ENCODE results near the gene IL1RAPL1.
A peak's percentile ranks its signal among the peaks of the same experiment; 100 is the strongest.

Gene IL1RAPL1

GRCh38 chrX:28585767-28586166 lies 1.5 kb upstream of the IL1RAPL1 start:
- Histone ChIP-seq H3K27ac (ENCODE audit: low read depth, low read length) (no peak overlapping the region), H3K4me3 (ENCODE audit: low read depth, low read length) (peak overlapping the region; percentile 63), H3K9ac (ENCODE audit: low read length) (peak overlapping the region; percentile 34)

GRCh38 chrX:28586286-28586685 lies 960 bp upstream of the IL1RAPL1 start:
- no peak overlapping the region for H3K27ac ChIP-seq (ENCODE audit: low read depth, low read length)
- no peaks in the 10 kb centered on the region for H3K36me3 ChIP-seq (ENCODE audit: control insufficient read depth, insufficient read depth, low read length)
- peaks cover 27% of the 10 kb centered on the region for H3K4me1 ChIP-seq (ENCODE audit: control insufficient read depth, insufficient read depth, low read length)
- H3K27me3 ChIP-seq (ENCODE audit: control insufficient read depth, insufficient read depth, low read length) = peaks cover 17% of the 10 kb centered on the region; the same call in 1 of the 2 replicates
- no peaks in the 10 kb centered on the region for H3K9me3 ChIP-seq (ENCODE audit: control insufficient read depth, insufficient read depth, low read depth, low read length)
- H3K9ac ChIP-seq (ENCODE audit: low read length) = peak overlapping the region; percentile 34
- peak overlapping the region; percentile 63 for H3K4me3 ChIP-seq (ENCODE audit: low read depth, low read length)

More at GRCh38 chrX:28585767-28586166, 1.5 kb upstream of the IL1RAPL1 start:
- no peaks in the 10 kb centered on the region for H3K9me3 ChIP-seq (ENCODE audit: control insufficient read depth, insufficient read depth, low read depth, low read length)
- peaks cover 27% of the 10 kb centered on the region for H3K4me1 ChIP-seq (ENCODE audit: control insufficient read depth, insufficient read depth, low read length)
- H3K27me3 ChIP-seq (ENCODE audit: control insufficient read depth, insufficient read depth, low read length) = peaks cover 17% of the 10 kb centered on the region; the same call in 1 of the 2 replicates
- no peaks in the 10 kb centered on the region for H3K36me3 ChIP-seq (ENCODE audit: control insufficient read depth, insufficient read depth, low read length)

GRCh38 chrX:28589046-28589445 lies 1.8 kb downstream of the IL1RAPL1 start:
- H3K9ac ChIP-seq (ENCODE audit: low read length) = peak overlapping the region; percentile 29
- H3K4me1 ChIP-seq (ENCODE audit: control insufficient read depth, insufficient read depth, low read length) = peaks cover 24% of the 10 kb centered on the region
- peak overlapping the region; percentile 63 for H3K4me3 ChIP-seq (ENCODE audit: low read depth, low read length)
- peaks cover 17% of the 10 kb centered on the region; the same call in 1 of the 2 replicates for H3K27me3 ChIP-seq (ENCODE audit: control insufficient read depth, insufficient read depth, low read length)
- no peaks in the 10 kb centered on the region for H3K9me3 ChIP-seq (ENCODE audit: control insufficient read depth, insufficient read depth, low read depth, low read length)
- no peak overlapping the region for H3K27ac ChIP-seq (ENCODE audit: low read depth, low read length)
- no peaks in the 10 kb centered on the region for H3K36me3 ChIP-seq (ENCODE audit: control insufficient read depth, insufficient read depth, low read length)

- H3K9me3 ChIP-seq (ENCODE audit: control insufficient read depth, insufficient read depth, low read depth, low read length) = no peaks in the 10 kb centered on the region
- H3K27me3 ChIP-seq (ENCODE audit: control insufficient read depth, insufficient read depth, low read length) = peaks cover 17% of the 10 kb centered on the region; the same call in 1 of the 2 replicates
- H3K4me3 ChIP-seq (ENCODE audit: low read depth, low read length) = peak overlapping the region; percentile 63; the same call in 1 of the 2 replicates
- no peak overlapping the region for H3K9ac ChIP-seq (ENCODE audit: low read length)
- peaks cover 15% of the 10 kb centered on the region for H3K4me1 ChIP-seq (ENCODE audit: control insufficient read depth, insufficient read depth, low read length)
- no peak overlapping the region for H3K27ac ChIP-seq (ENCODE audit: low read depth, low read length)
- no peaks in the 10 kb centered on the region for H3K36me3 ChIP-seq (ENCODE audit: control insufficient read depth, insufficient read depth, low read length)
Measured at GRCh38 chrX:28590396-28590795, 3.1 kb downstream of the IL1RAPL1 start.

GRCh38 chrX:28591542-28591941 lies 4.3 kb downstream of the IL1RAPL1 start:
- H3K4me3 ChIP-seq (ENCODE audit: low read depth, low read length) = no peak overlapping the region

GRCh38 chrX:28595346-28595745 lies 8.1 kb downstream of the IL1RAPL1 start:
- Histone ChIP-seq H3K27ac (ENCODE audit: low read depth, low read length) (no peak overlapping the region), H3K9me3 (ENCODE audit: control insufficient read depth, insufficient read depth, low read depth, low read length) (no peaks in the 10 kb centered on the region), H3K27me3 (ENCODE audit: control insufficient read depth, insufficient read depth, low read length) (no peaks in the 10 kb centered on the region; the same call in 1 of the 2 replicates), H3K9ac (ENCODE audit: low read length) (no peak overlapping the region), H3K4me1 (ENCODE audit: control insufficient read depth, insufficient read depth, low read length) (peaks cover 13% of the 10 kb centered on the region), H3K36me3 (ENCODE audit: control insufficient read depth, insufficient read depth, low read length) (no peaks in the 10 kb centered on the region), H3K4me3 (ENCODE audit: low read depth, low read length) (no peak overlapping the region)

More at GRCh38 chrX:28591542-28591941, 4.3 kb downstream of the IL1RAPL1 start:
- Histone ChIP-seq H3K9ac (ENCODE audit: low read length) (no peak overlapping the region), H3K4me1 (ENCODE audit: control insufficient read depth, insufficient read depth, low read length) (peaks cover 20% of the 10 kb centered on the region), H3K9me3 (ENCODE audit: control insufficient read depth, insufficient read depth, low read depth, low read length) (no peaks in the 10 kb centered on the region), H3K36me3 (ENCODE audit: control insufficient read depth, insufficient read depth, low read length) (no peaks in the 10 kb centered on the region), H3K27ac (ENCODE audit: low read depth, low read length) (no peak overlapping the region), H3K27me3 (ENCODE audit: control insufficient read depth, insufficient read depth, low read length) (peaks cover 17% of the 10 kb centered on the region; the same call in 1 of the 2 replicates)

GRCh38 chrX:28599957-28600356 lies 12.7 kb downstream of the IL1RAPL1 start:
- Histone ChIP-seq H3K4me1 (ENCODE audit: control insufficient read depth, insufficient read depth, low read length) (peaks cover 13% of the 10 kb centered on the region), H3K36me3 (ENCODE audit: control insufficient read depth, insufficient read depth, low read length) (no peaks in the 10 kb centered on the region)

GRCh38 chrX:28609003-28609402 lies 21.8 kb downstream of the IL1RAPL1 start:
- Histone ChIP-seq H3K9ac (ENCODE audit: low read length) (no peak overlapping the region), H3K4me3 (ENCODE audit: low read depth, low read length) (no peak overlapping the region), H3K27me3 (ENCODE audit: control insufficient read depth, insufficient read depth, low read length) (no peaks in the 10 kb centered on the region; the same call in 1 of the 2 replicates), H3K36me3 (ENCODE audit: control insufficient read depth, insufficient read depth, low read length) (no peaks in the 10 kb centered on the region), H3K4me1 (ENCODE audit: control insufficient read depth, insufficient read depth, low read length) (no peaks in the 10 kb centered on the region), H3K27ac (ENCODE audit: low read depth, low read length) (no peak overlapping the region), H3K9me3 (ENCODE audit: control insufficient read depth, insufficient read depth, low read depth, low read length) (no peaks in the 10 kb centered on the region)

More at GRCh38 chrX:28599957-28600356, 12.7 kb downstream of the IL1RAPL1 start:
- Histone ChIP-seq H3K4me3 (ENCODE audit: low read depth, low read length) (no peak overlapping the region), H3K9me3 (ENCODE audit: control insufficient read depth, insufficient read depth, low read depth, low read length) (no peaks in the 10 kb centered on the region), H3K9ac (ENCODE audit: low read length) (no peak overlapping the region), H3K27me3 (ENCODE audit: control insufficient read depth, insufficient read depth, low read length) (no peaks in the 10 kb centered on the region; the same call in 1 of the 2 replicates), H3K27ac (ENCODE audit: low read depth, low read length) (no peak overlapping the region)

GRCh38 chrX:28609917-28610613 lies 22.8 kb downstream of the IL1RAPL1 start:
- Histone ChIP-seq H3K9ac (ENCODE audit: low read length) (no peak overlapping the region), H3K4me3 (ENCODE audit: low read depth, low read length) (no peak overlapping the region), H3K27me3 (ENCODE audit: control insufficient read depth, insufficient read depth, low read length) (no peaks in the 10 kb centered on the region; the same call in 1 of the 2 replicates), H3K36me3 (ENCODE audit: control insufficient read depth, insufficient read depth, low read length) (no peaks in the 10 kb centered on the region), H3K4me1 (ENCODE audit: control insufficient read depth, insufficient read depth, low read length) (no peaks in the 10 kb centered on the region), H3K9me3 (ENCODE audit: control insufficient read depth, insufficient read depth, low read depth, low read length) (no peaks in the 10 kb centered on the region), H3K27ac (ENCODE audit: low read depth, low read length) (no peak overlapping the region)

GRCh38 chrX:28610746-28611145 lies 23.5 kb downstream of the IL1RAPL1 start:
- Histone ChIP-seq H3K4me3 (ENCODE audit: low read depth, low read length) (no peak overlapping the region), H3K27me3 (ENCODE audit: control insufficient read depth, insufficient read depth, low read length) (no peaks in the 10 kb centered on the region; the same call in 1 of the 2 replicates), H3K27ac (ENCODE audit: low read depth, low read length) (no peak overlapping the region), H3K36me3 (ENCODE audit: control insufficient read depth, insufficient read depth, low read length) (no peaks in the 10 kb centered on the region), H3K4me1 (ENCODE audit: control insufficient read depth, insufficient read depth, low read length) (no peaks in the 10 kb centered on the region), H3K9me3 (ENCODE audit: control insufficient read depth, insufficient read depth, low read depth, low read length) (no peaks in the 10 kb centered on the region), H3K9ac (ENCODE audit: low read length) (no peak overlapping the region)

- H3K4me3 ChIP-seq (ENCODE audit: low read depth, low read length) = no peak overlapping the region
- H3K27me3 ChIP-seq (ENCODE audit: control insufficient read depth, insufficient read depth, low read length) = no peaks in the 10 kb centered on the region; the same call in 1 of the 2 replicates
- no peak overlapping the region for H3K9ac ChIP-seq (ENCODE audit: low read length)
Measured at GRCh38 chrX:28613558-28613957, 26.3 kb downstream of the IL1RAPL1 start.

More at GRCh38 chrX:28613558-28613957, 26.3 kb downstream of the IL1RAPL1 start:
- Histone ChIP-seq H3K27ac (ENCODE audit: low read depth, low read length) (no peak overlapping the region), H3K36me3 (ENCODE audit: control insufficient read depth, insufficient read depth, low read length) (no peaks in the 10 kb centered on the region), H3K9me3 (ENCODE audit: control insufficient read depth, insufficient read depth, low read depth, low read length) (no peaks in the 10 kb centered on the region), H3K4me1 (ENCODE audit: control insufficient read depth, insufficient read depth, low read length) (no peaks in the 10 kb centered on the region)

Data from HUES6 (cell line).